Measurements from ENCODE around the gene ARL14.

DNA sequence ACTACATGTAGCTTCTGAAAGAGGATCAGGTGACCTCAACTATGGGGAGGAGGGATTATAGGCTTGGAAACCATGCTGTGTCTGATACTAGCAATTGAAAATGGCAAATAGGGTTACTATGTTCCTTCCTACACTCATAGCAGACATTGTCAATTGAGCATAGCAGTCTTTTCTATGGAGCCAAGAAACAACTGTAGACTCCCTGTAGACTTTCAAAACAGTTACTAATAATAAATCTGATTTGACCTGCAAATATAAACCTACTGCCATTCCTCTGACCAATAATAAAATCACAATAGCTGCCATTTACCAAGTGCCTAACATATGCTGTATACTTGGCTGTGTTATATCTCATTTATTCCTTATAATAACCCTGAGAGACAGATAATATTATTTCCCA, 8.5 kb upstream of the ARL14 start:
- TF ChIP-seq POLR2AphosphoS5 (IDR thresholded peaks at IDR 0.05) (no peak), POLR2A (IDR thresholded peaks at IDR 0.05) (no peak)
- TF ChIP-seq, protein P1, sequence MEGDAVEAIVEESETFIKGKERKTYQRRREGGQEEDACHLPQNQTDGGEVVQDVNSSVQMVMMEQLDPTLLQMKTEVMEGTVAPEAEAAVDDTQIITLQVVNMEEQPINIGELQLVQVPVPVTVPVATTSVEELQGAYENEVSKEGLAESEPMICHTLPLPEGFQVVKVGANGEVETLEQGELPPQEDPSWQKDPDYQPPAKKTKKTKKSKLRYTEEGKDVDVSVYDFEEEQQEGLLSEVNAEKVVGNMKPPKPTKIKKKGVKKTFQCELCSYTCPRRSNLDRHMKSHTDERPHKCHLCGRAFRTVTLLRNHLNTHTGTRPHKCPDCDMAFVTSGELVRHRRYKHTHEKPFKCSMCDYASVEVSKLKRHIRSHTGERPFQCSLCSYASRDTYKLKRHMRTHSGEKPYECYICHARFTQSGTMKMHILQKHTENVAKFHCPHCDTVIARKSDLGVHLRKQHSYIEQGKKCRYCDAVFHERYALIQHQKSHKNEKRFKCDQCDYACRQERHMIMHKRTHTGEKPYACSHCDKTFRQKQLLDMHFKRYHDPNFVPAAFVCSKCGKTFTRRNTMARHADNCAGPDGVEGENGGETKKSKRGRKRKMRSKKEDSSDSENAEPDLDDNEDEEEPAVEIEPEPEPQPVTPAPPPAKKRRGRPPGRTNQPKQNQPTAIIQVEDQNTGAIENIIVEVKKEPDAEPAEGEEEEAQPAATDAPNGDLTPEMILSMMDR (IDR thresholded peaks at IDR 0.05), result no peak
